Measurements from ENCODE around the gene SNRNP200. TPM values are rescaled to one million over a fixed set of nuclear protein-coding genes. Genes with fewer than 3 reads are reported as not detected.

The SNRNP200 gene
- total RNA-seq, 2 experiments from 2014 or later: 170 to 182 TPM

DNA sequence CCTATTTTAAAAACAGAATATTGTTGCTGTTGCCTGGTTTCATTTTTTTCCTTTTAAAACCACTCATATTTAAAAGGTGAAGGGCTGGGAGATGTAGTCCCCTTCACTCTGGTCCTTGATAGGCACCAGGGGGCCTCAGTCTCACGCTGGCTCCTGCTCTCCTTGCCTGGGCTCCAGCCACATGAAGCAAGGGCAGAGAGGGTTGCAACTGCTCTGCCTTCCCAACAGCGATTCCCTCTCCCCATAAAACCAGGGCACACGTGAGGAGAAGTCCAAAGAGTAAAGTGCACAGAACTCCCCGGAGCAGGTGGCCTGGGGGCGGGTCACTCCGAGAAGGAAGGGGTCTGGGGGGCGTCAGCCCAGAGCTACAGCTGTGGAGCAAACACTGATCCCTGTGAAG, 52.3 kb downstream of the SNRNP200 start:
- CTCF ChIA-PET: interaction anchor here (1.1 kb wide), 1 partner anchor 12 kb away, joined by 4 read pairs; no protein-coding TSS in a partner anchor
- DNase-seq (no peak), ATAC-seq (no peak)
- H3K36me3 Mint-ChIP-seq: peaks cover 25% of the 10 kb centered on the region
- peaks cover 31% of the 10 kb centered on the region for H3K4me1 Mint-ChIP-seq
- no peaks in the 10 kb centered on the region for H3K9me3 Mint-ChIP-seq (ENCODE audit: low read depth)
- no peaks in the 10 kb centered on the region for H3K27me3 Mint-ChIP-seq
- H3K4me3 Mint-ChIP-seq: no peak overlapping the region
- H3K27ac Mint-ChIP-seq: no peak overlapping the region

DNA sequence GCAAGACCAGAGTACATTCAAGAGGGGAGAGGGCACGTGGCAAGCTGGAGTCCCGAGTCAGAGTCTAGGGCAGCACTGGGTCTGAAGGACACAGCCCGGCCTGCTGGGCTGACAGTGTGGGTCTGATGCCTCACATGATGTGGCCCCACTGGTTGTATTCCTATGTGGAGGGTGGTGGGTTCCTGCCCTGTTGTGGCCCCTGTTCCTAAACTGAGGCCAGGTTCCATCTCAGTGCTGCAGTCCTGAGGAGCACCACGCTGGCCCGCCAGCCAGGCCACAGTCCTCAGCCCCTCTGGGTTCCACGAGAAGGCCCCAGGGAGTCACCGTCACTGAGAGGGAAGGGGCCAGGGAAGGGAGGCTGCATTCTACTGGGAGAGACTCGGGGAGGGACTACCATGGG, 52.8 kb downstream of the SNRNP200 start:
- Mint-ChIP-seq H3K4me3 (no peak overlapping the region), H3K4me1 (peaks cover 31% of the 10 kb centered on the region), H3K36me3 (peaks cover 24% of the 10 kb centered on the region), H3K27me3 (no peaks in the 10 kb centered on the region), H3K9me3 (ENCODE audit: low read depth) (no peaks in the 10 kb centered on the region), H3K27ac (no peak overlapping the region)
- CTCF ChIA-PET: interaction anchor here (1.7 kb wide), 1 partner anchor 260 kb away, joined by 4 read pairs; no protein-coding TSS in a partner anchor
- ATAC-seq (no peak), DNase-seq (no peak)

- peaks cover 24% of the 10 kb centered on the region for H3K36me3 Mint-ChIP-seq
- CTCF ChIA-PET: interaction anchor here (1.7 kb wide), 1 partner anchor 259 kb away, joined by 4 read pairs; no protein-coding TSS in a partner anchor
- no peak overlapping the region for H3K4me3 Mint-ChIP-seq
- no peak overlapping the region for H3K27ac Mint-ChIP-seq
- ATAC-seq: no peak
- no peak for DNase-seq
- H3K4me1 Mint-ChIP-seq: peaks cover 32% of the 10 kb centered on the region
- H3K9me3 Mint-ChIP-seq (ENCODE audit: low read depth): no peaks in the 10 kb centered on the region
- H3K27me3 Mint-ChIP-seq: no peaks in the 10 kb centered on the region
Measured at GRCh38 chr2:96251721-96252292, 53.5 kb downstream of the SNRNP200 start.

GRCh38 chr2:96250188-96250587, 55.2 kb downstream of the SNRNP200 start:
- Mint-ChIP-seq H3K27ac (peak overlapping the region; percentile 55), H3K36me3 (peaks cover 25% of the 10 kb centered on the region), H3K4me3 (no peak overlapping the region), H3K27me3 (no peaks in the 10 kb centered on the region), H3K9me3 (ENCODE audit: low read depth) (no peaks in the 10 kb centered on the region), H3K4me1 (peaks cover 44% of the 10 kb centered on the region)
- CTCF ChIA-PET: interaction anchor here (0.9 to 1.0 kb wide), 2 partner anchors 17 to 227 kb away, joined by 3 read pairs; no protein-coding TSS in a partner anchor
- no peak for ATAC-seq
- no peak for DNase-seq

DNA sequence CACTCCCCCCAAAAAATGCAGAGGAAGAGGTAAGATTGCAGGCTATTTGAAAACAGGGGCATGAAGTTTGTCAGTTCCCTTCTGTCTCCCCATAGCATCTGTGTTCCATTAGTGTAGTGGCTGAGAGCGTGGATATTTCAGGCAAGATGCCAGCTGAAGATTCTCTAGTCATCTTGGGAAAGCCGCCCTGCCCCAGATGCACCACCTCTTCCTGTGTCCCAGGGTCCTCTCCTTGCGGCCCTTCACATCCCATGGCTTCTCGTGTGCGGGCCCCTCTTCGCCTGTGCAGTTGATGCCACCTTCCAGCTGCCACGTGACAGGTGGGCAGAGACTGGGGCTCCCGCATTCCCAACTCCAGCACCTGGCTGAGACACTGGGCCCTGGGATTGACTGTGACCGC, 55.7 kb downstream of the SNRNP200 start:
- Mint-ChIP-seq H3K4me3 (no peak overlapping the region), H3K27ac (peak overlapping the region; percentile 17), H3K36me3 (peaks cover 26% of the 10 kb centered on the region), H3K27me3 (no peaks in the 10 kb centered on the region), H3K9me3 (ENCODE audit: low read depth) (no peaks in the 10 kb centered on the region), H3K4me1 (peaks cover 47% of the 10 kb centered on the region)
- ATAC-seq: no peak
- DNase-seq: no peak
- CTCF ChIA-PET: no interaction called here

- H3K9me3 Mint-ChIP-seq (ENCODE audit: low read depth): no peaks in the 10 kb centered on the region
- CTCF ChIA-PET: no interaction called here
- no peak overlapping the region for H3K27ac Mint-ChIP-seq
- no peaks in the 10 kb centered on the region for H3K27me3 Mint-ChIP-seq
- H3K4me3 Mint-ChIP-seq: no peak overlapping the region
- DNase-seq: no peak
- ATAC-seq: no peak
- peaks cover 49% of the 10 kb centered on the region for H3K4me1 Mint-ChIP-seq
- peaks cover 25% of the 10 kb centered on the region for H3K36me3 Mint-ChIP-seq
Measured at GRCh38 chr2:96248624-96249023, 56.7 kb downstream of the SNRNP200 start.

GRCh38 chr2:96247896-96248295, 57.5 kb downstream of the SNRNP200 start:
- no peaks in the 10 kb centered on the region for H3K27me3 Mint-ChIP-seq
- H3K27ac Mint-ChIP-seq: no peak overlapping the region
- H3K36me3 Mint-ChIP-seq: peaks cover 22% of the 10 kb centered on the region
- H3K9me3 Mint-ChIP-seq (ENCODE audit: low read depth): no peaks in the 10 kb centered on the region
- CTCF ChIA-PET: no interaction called here
- ATAC-seq (no peak), DNase-seq (no peak)
- H3K4me3 Mint-ChIP-seq: no peak overlapping the region
- H3K4me1 Mint-ChIP-seq: peaks cover 54% of the 10 kb centered on the region

DNA sequence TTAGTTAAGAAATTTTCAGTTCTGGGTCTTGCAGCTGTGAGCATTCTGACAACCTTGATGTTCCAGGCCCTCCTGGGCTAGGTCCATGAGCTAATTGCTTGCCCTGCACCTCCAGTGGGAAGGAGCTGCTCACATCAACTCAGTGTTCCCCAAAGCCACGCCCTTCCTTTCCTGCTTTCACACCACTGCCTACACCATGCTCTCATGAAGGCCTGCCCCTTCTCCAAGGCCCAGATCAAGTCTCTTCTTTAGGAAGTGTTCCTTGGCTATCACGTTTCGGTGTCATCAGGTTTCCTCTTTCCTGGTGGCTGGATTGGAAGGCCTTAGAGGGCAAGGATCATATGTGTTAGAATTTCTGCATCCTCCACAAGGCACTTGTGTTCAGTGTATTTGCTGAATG, 58.3 kb downstream of the SNRNP200 start:
- DNase-seq (no peak), ATAC-seq (no peak)
- Mint-ChIP-seq H3K36me3 (peaks cover 19% of the 10 kb centered on the region), H3K27me3 (no peaks in the 10 kb centered on the region), H3K4me1 (peaks cover 61% of the 10 kb centered on the region), H3K4me3 (no peak overlapping the region), H3K9me3 (ENCODE audit: low read depth) (no peaks in the 10 kb centered on the region), H3K27ac (peak overlapping the region; percentile 41)
- CTCF ChIA-PET: interaction anchor here (1.8 kb wide), 1 partner anchor 18 kb away, joined by 4 read pairs; no protein-coding TSS in a partner anchor

GRCh38 chr2:96245609-96246390, 59.5 kb downstream of the SNRNP200 start:
- CTCF ChIA-PET: interaction anchor here (0.7 to 1.8 kb wide), 3 partner anchors 11 to 37 kb away, joined by 3 to 4 read pairs (median 4); partner anchors contain the start of gene STARD7
- Mint-ChIP-seq H3K27me3 (no peaks in the 10 kb centered on the region), H3K9me3 (ENCODE audit: low read depth) (no peaks in the 10 kb centered on the region), H3K27ac (peak overlapping the region; percentile 70), H3K4me1 (peaks cover 63% of the 10 kb centered on the region), H3K36me3 (peaks cover 13% of the 10 kb centered on the region), H3K4me3 (no peak overlapping the region)
- ATAC-seq (no peak), DNase-seq (no peak)

DNA sequence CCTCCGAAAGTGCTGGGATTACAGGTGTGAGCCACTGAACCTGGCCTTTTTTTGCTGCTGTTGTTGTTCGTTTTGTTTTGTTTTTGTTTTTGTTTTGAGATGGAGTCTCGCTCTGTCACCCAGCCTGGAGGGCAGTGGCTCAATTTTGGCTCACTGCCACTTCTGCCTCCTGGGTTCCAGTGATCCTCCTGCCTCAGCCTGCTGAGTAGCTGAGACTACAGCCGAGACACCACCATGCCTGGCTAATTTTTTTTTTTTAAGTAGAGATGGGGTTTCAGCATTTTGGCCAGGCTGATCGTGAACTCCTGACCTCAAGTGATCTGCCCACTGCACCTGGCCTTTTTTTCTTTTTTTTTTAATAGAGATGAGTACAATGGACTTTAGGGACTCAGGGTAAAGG, 61.5 kb downstream of the SNRNP200 start:
- no peak overlapping the region for H3K4me3 Mint-ChIP-seq
- no peak for ATAC-seq
- CTCF ChIA-PET: no interaction called here

GRCh38 chr2:96241900-96242611, 63.3 kb downstream of the SNRNP200 start:
- H3K9me3 Mint-ChIP-seq (ENCODE audit: low read depth): no peaks in the 10 kb centered on the region
- peak overlapping the region; percentile 92 for H3K27ac Mint-ChIP-seq
- peak overlapping the region; percentile 34 for H3K4me3 Mint-ChIP-seq
- H3K36me3 Mint-ChIP-seq: peaks cover 11% of the 10 kb centered on the region
- peak; percentile 98 for ATAC-seq
- DNase-seq: peak; percentile 87
- H3K27me3 Mint-ChIP-seq: no peaks in the 10 kb centered on the region
- CTCF ChIA-PET: interaction anchor here (0.7 to 1.6 kb wide), 11 partner anchors 8 to 312 kb away, joined by 3 to 5 read pairs (median 4); partner anchors contain the start of gene ASTL
- peaks cover 51% of the 10 kb centered on the region for H3K4me1 Mint-ChIP-seq

More for the DNA sequence above, 61.5 kb downstream of the SNRNP200 start:
- Mint-ChIP-seq H3K36me3 (peaks cover 13% of the 10 kb centered on the region), H3K27ac (no peak overlapping the region), H3K27me3 (no peaks in the 10 kb centered on the region), H3K9me3 (ENCODE audit: low read depth) (no peaks in the 10 kb centered on the region), H3K4me1 (peaks cover 57% of the 10 kb centered on the region)
- DNase-seq: no peak

DNA sequence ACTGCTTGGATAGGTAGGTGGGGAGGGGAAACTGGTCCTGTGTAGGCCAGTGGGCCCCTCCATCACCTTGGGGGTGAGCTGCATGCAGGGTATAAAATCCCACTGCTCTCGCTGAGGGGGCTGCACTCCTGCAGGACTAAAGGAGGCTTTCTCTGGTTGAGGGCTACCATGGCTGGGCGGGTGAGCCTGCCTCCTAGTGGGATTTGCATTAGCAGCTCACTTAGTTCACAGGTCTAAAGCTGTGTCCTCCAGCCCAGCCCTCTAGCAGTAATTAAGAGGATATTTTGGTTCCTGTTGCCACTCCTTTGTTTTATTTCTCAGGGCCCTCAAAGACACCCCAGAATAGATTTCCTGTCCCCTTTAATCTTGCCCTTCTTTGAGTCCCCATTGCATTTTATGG, 64.1 kb downstream of the SNRNP200 start:
- Mint-ChIP-seq H3K27ac (peak overlapping the region; percentile 92), H3K4me3 (no peak overlapping the region), H3K9me3 (ENCODE audit: low read depth) (no peaks in the 10 kb centered on the region), H3K27me3 (no peaks in the 10 kb centered on the region), H3K36me3 (peaks cover 11% of the 10 kb centered on the region), H3K4me1 (peaks cover 43% of the 10 kb centered on the region)
- CTCF ChIA-PET: interaction anchor here (0.7 to 1.6 kb wide), 6 partner anchors 18 to 313 kb away, joined by 3 to 5 read pairs (median 4); partner anchors contain the start of gene ASTL
- ATAC-seq (no peak), DNase-seq (no peak)

DNA sequence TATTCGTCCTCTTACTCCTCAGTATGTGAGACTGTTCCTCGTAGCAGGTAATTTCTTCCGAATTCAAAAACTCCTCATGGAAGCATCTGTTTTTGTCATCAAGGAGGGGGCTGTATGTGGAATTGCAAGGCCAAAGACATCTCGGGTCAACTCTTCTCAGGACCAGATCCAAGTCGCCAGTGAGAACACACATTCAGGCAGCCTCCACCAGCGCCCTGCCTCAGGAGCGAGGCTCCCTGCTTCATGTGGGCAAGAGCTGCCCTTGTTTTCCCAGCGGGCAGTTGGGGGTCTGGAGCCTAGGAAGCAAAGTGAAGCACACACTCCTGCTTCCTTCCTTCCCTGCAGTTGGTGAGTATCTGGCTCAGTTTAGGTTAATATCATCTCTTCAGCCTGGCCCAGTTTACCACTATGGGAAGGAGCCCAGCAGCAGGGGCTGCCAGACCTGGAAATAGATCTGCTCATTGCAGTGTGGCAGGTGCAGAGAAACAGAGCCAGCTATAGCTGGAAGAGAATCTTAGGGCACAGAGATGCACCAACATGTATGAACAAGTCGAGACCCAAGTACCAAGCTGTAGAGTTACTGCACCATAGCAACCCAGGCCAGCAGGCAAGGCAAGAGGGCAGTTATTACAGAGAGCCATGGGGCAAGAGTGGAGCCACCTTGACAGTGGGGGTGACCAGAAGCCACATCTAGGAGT, 64.9 kb downstream of the SNRNP200 start:
- ATAC-seq (no peak), DNase-seq (no peak)
- peak overlapping the region; percentile 20 for H3K27ac Mint-ChIP-seq
- peaks cover 5% of the 10 kb centered on the region for H3K36me3 Mint-ChIP-seq
- no peaks in the 10 kb centered on the region for H3K9me3 Mint-ChIP-seq (ENCODE audit: low read depth)
- peaks cover 35% of the 10 kb centered on the region for H3K4me1 Mint-ChIP-seq
- CTCF ChIA-PET: interaction anchor here (1.6 kb wide), 1 partner anchor 24 kb away, joined by 5 read pairs; no protein-coding TSS in a partner anchor
- H3K4me3 Mint-ChIP-seq: no peak overlapping the region
- no peaks in the 10 kb centered on the region for H3K27me3 Mint-ChIP-seq

All from activated CD8-positive, alpha-beta memory T cell treated with anti-CD3 and anti-CD28 coated beads, Interleukin-2, amount 10 ng/mL, durations not matched to agents 7 days and 5 days (primary cell).